ENCODE data around the gene KMT2E.

Gene KMT2E

GRCh38 chr7:105127179-105127578, 113.2 kb downstream of the KMT2E start:
- H3K4me3 ChIP-seq (ENCODE audit: low read depth, low read length), result no peak overlapping the region
- no peak for TF ChIP-seq CTCF (IDR thresholded peaks at IDR 0.05; ENCODE audit: low read depth, low read length)
- H3K4me1 ChIP-seq, result no peaks in the 10 kb centered on the region
- no peaks in the 10 kb centered on the region; the same call in none of the 2 replicates for H3K36me3 ChIP-seq
- H3K27me3 ChIP-seq, result no peaks in the 10 kb centered on the region
- no peak for DNase-seq
- no peaks in the 10 kb centered on the region for H3K9me3 ChIP-seq

GRCh38 chr7:105130048-105130447, 116.0 kb downstream of the KMT2E start:
- DNase-seq, result no peak
- Histone ChIP-seq H3K4me3 (ENCODE audit: low read depth, low read length) (no peak overlapping the region), H3K27me3 (no peaks in the 10 kb centered on the region), H3K4me1 (no peaks in the 10 kb centered on the region), H3K36me3 (peaks cover 9% of the 10 kb centered on the region), H3K9me3 (no peaks in the 10 kb centered on the region)
- no peak for TF ChIP-seq CTCF (IDR thresholded peaks at IDR 0.05; ENCODE audit: low read depth, low read length)

- DNase-seq, result no peak
- Histone ChIP-seq H3K27me3 (no peaks in the 10 kb centered on the region), H3K4me1 (no peaks in the 10 kb centered on the region), H3K9me3 (no peaks in the 10 kb centered on the region), H3K4me3 (ENCODE audit: low read depth, low read length) (no peak overlapping the region), H3K36me3 (peaks cover 9% of the 10 kb centered on the region)
- no peak for TF ChIP-seq CTCF (IDR thresholded peaks at IDR 0.05; ENCODE audit: low read depth, low read length)
These were observed 116.6 kb downstream of the KMT2E start for GRCh38 chr7:105130580-105130979.

- no peak overlapping the region for H3K4me3 ChIP-seq (ENCODE audit: low read depth, low read length)
- DNase-seq, result no peak
- peaks cover 9% of the 10 kb centered on the region for H3K36me3 ChIP-seq
These were observed 117.1 kb downstream of the KMT2E start for GRCh38 chr7:105131033-105131656.

GRCh38 chr7:105131890-105132289, 117.9 kb downstream of the KMT2E start:
- no peaks in the 10 kb centered on the region for H3K4me1 ChIP-seq
- H3K9me3 ChIP-seq, result no peaks in the 10 kb centered on the region
- H3K36me3 ChIP-seq, result peaks cover 12% of the 10 kb centered on the region
- H3K4me3 ChIP-seq (ENCODE audit: low read depth, low read length), result no peak overlapping the region
- no peak for TF ChIP-seq CTCF (IDR thresholded peaks at IDR 0.05; ENCODE audit: low read depth, low read length)
- H3K27me3 ChIP-seq, result no peaks in the 10 kb centered on the region
- no peak for DNase-seq

More at GRCh38 chr7:105131033-105131656, 117.1 kb downstream of the KMT2E start:
- no peak for TF ChIP-seq CTCF (IDR thresholded peaks at IDR 0.05; ENCODE audit: low read depth, low read length)
- H3K27me3 ChIP-seq, result no peaks in the 10 kb centered on the region
- H3K4me1 ChIP-seq, result no peaks in the 10 kb centered on the region
- H3K9me3 ChIP-seq, result no peaks in the 10 kb centered on the region

- Histone ChIP-seq H3K4me1 (no peaks in the 10 kb centered on the region), H3K9me3 (no peaks in the 10 kb centered on the region), H3K4me3 (ENCODE audit: low read depth, low read length) (no peak overlapping the region), H3K27me3 (no peaks in the 10 kb centered on the region), H3K36me3 (peaks cover 12% of the 10 kb centered on the region)
- TF ChIP-seq CTCF (IDR thresholded peaks at IDR 0.05; ENCODE audit: low read depth, low read length), result no peak
- no peak for DNase-seq
These were observed 118.3 kb downstream of the KMT2E start for GRCh38 chr7:105132335-105132734.
